Spinal cord (tissue), 10 donors: ENCODE data around the gene TBATA. TPM values are rescaled to one million over a fixed set of nuclear protein-coding genes. Genes with fewer than 3 reads are reported as not detected.
A peak's percentile ranks its signal among the peaks of the same experiment; 100 is the strongest.

Source experiments
- DNase-seq, 6 donors: peaks; one replicate each; pipeline versions ENCODE4 v3.0.0 to v3.0.0-alpha.2; 2013 to 2015; ENCODE audit warnings: low spot score in 6 of 6, low read depth in 4 of 6
- H3K27ac ChIP-seq: one replicate; pipeline ENCODE4 v1.5.1; 2013; ENCODE audit warnings: low read depth, low read length, control low read depth
- H3K27me3 ChIP-seq: one replicate; pipeline ENCODE4 v1.6.1; 2013; ENCODE audit warnings: low read length; ENCODE audit not compliant: control insufficient read depth, insufficient read depth
- H3K36me3 ChIP-seq: one replicate; pipeline ENCODE4 v1.6.1; 2013; ENCODE audit warnings: low read length; ENCODE audit not compliant: control insufficient read depth, insufficient read depth
- H3K4me1 ChIP-seq: one replicate; pipeline ENCODE4 v1.6.1; 2013; ENCODE audit warnings: low read length; ENCODE audit not compliant: control insufficient read depth, insufficient read depth
- H3K4me3 ChIP-seq: one replicate; pipeline ENCODE4 v1.5.1; 2013; ENCODE audit warnings: low read depth, low read length, control low read depth
- H3K9me3 ChIP-seq: one replicate; pipeline ENCODE4 v1.6.1; 2013; ENCODE audit warnings: low read length; ENCODE audit not compliant: control insufficient read depth, insufficient read depth
- WGBS: methylation state at CpG from one replicate; pipeline ENCODE4 v1.1.5; 2013; ENCODE audit warnings: missing lambda C conversion rate; ENCODE audit not compliant: insufficient coverage; 5-methylcytosine and 5-hydroxymethylcytosine counted together
- polyA plus RNA-seq, 2 donors: library from polyadenylated mRNA; unstranded; fragments of 120-200 nt; gene quantifications; one replicate each; pipeline ENCODE4 v1.2.1, GENCODE V29; 2013; ENCODE audit not compliant: insufficient read length in 2 of 2
- total RNA-seq, 2 donors: library from RNA; depleted of rRNA in 1 of 2; stranded (reverse); fragments of 120-200 nt in 1 of 2; fragments of >200 nt in 1 of 2; gene quantifications; one replicate each; pipeline versions ENCODE4 v1.2.3 to v1.2.4, GENCODE V29; 2013 to 2014
- donor health status: healthy.

TBATA gene
- total and polyA plus RNA-seq, 4 donors, result not detected

- peaks cover 8% of the 10 kb centered on the region for H3K9me3 ChIP-seq
- H3K27ac ChIP-seq, result no peak overlapping the region
- H3K27me3 ChIP-seq, result no peaks in the 10 kb centered on the region
- WGBS, result 70% methylated on average over 3 of the region's 3 CpGs
- DNase-seq, result no peak
- no peaks in the 10 kb centered on the region for H3K36me3 ChIP-seq
- H3K4me3 ChIP-seq, result no peak overlapping the region
- H3K4me1 ChIP-seq, result peaks cover 31% of the 10 kb centered on the region
These were observed 21.6 kb downstream of the TBATA start for GRCh38 chr10:70763567-70763966.

GRCh38 chr10:70762441-70763175 lies 22.6 kb downstream of the TBATA start:
- H3K4me3 ChIP-seq, result no peak overlapping the region
- H3K27me3 ChIP-seq, result no peaks in the 10 kb centered on the region
- H3K36me3 ChIP-seq, result peaks cover 2% of the 10 kb centered on the region
- DNase-seq, result peak in 1 of 6 donors; percentile 28
- H3K27ac ChIP-seq, result no peak overlapping the region
- 60% methylated on average over 1 of the region's 7 CpGs for WGBS
- H3K9me3 ChIP-seq, result peaks cover 8% of the 10 kb centered on the region
- H3K4me1 ChIP-seq, result peaks cover 31% of the 10 kb centered on the region

- WGBS, result 90% methylated on average over 8 of the region's 10 CpGs
- H3K4me1 ChIP-seq, result peaks cover 31% of the 10 kb centered on the region
- no peak overlapping the region for H3K27ac ChIP-seq
- H3K4me3 ChIP-seq, result no peak overlapping the region
- peaks cover 2% of the 10 kb centered on the region for H3K36me3 ChIP-seq
- peaks cover 8% of the 10 kb centered on the region for H3K9me3 ChIP-seq
- no peaks in the 10 kb centered on the region for H3K27me3 ChIP-seq
- DNase-seq, result no peak
These were observed 23.3 kb downstream of the TBATA start for GRCh38 chr10:70761727-70762350.

- Histone ChIP-seq H3K27me3 (no peaks in the 10 kb centered on the region), H3K4me3 (no peak overlapping the region), H3K9me3 (peaks cover 4% of the 10 kb centered on the region), H3K4me1 (peaks cover 31% of the 10 kb centered on the region), H3K27ac (peak overlapping the region; percentile 3), H3K36me3 (peaks cover 2% of the 10 kb centered on the region)
- peak in 2 of 6 donors; percentile 35 to 48 for DNase-seq
- WGBS, result 43% methylated on average over 6 of the region's 7 CpGs
These were observed 24.1 kb downstream of the TBATA start for GRCh38 chr10:70761031-70761601.

GRCh38 chr10:70760271-70760787 lies 24.8 kb downstream of the TBATA start:
- H3K27me3 ChIP-seq, result no peaks in the 10 kb centered on the region
- H3K36me3 ChIP-seq, result peaks cover 2% of the 10 kb centered on the region
- no peak overlapping the region for H3K4me3 ChIP-seq
- 69% methylated on average over 12 of the region's 12 CpGs for WGBS
- no peak for DNase-seq
- H3K27ac ChIP-seq, result peak overlapping the region; percentile 3
- peaks cover 31% of the 10 kb centered on the region for H3K4me1 ChIP-seq
- H3K9me3 ChIP-seq, result no peaks in the 10 kb centered on the region

GRCh38 chr10:70759781-70760180 lies 25.4 kb downstream of the TBATA start:
- no peaks in the 10 kb centered on the region for H3K9me3 ChIP-seq
- no peaks in the 10 kb centered on the region for H3K27me3 ChIP-seq
- peaks cover 31% of the 10 kb centered on the region for H3K4me1 ChIP-seq
- WGBS, result 90% methylated on average over 3 of the region's 7 CpGs
- H3K4me3 ChIP-seq, result no peak overlapping the region
- DNase-seq, result no peak
- H3K36me3 ChIP-seq, result peaks cover 2% of the 10 kb centered on the region
- H3K27ac ChIP-seq, result no peak overlapping the region

- H3K4me1 ChIP-seq, result peaks cover 38% of the 10 kb centered on the region
- peaks cover 2% of the 10 kb centered on the region for H3K36me3 ChIP-seq
- 32% methylated on average over 6 of the region's 7 CpGs for WGBS
- H3K9me3 ChIP-seq, result no peaks in the 10 kb centered on the region
- H3K27me3 ChIP-seq, result no peaks in the 10 kb centered on the region
- no peak overlapping the region for H3K27ac ChIP-seq
- no peak overlapping the region for H3K4me3 ChIP-seq
- peak; percentile 52 to 95 (median 74) for DNase-seq
These were observed 26.2 kb downstream of the TBATA start for GRCh38 chr10:70758757-70759514.

- no peak overlapping the region for H3K27ac ChIP-seq
- 81% methylated on average over 13 of the region's 13 CpGs for WGBS
- H3K4me1 ChIP-seq, result peaks cover 30% of the 10 kb centered on the region
- no peaks in the 10 kb centered on the region for H3K9me3 ChIP-seq
- no peak overlapping the region for H3K4me3 ChIP-seq
- H3K27me3 ChIP-seq, result no peaks in the 10 kb centered on the region
- no peak for DNase-seq
- H3K36me3 ChIP-seq, result peaks cover 2% of the 10 kb centered on the region
These were observed 27.3 kb downstream of the TBATA start for GRCh38 chr10:70757856-70758255.

GRCh38 chr10:70756700-70757360 lies 28.3 kb downstream of the TBATA start:
- H3K4me3 ChIP-seq, result no peak overlapping the region
- peaks cover 2% of the 10 kb centered on the region for H3K36me3 ChIP-seq
- H3K27ac ChIP-seq, result no peak overlapping the region
- H3K4me1 ChIP-seq, result peaks cover 19% of the 10 kb centered on the region
- DNase-seq, result no peak
- no peaks in the 10 kb centered on the region for H3K9me3 ChIP-seq
- 92% methylated on average over 6 of the region's 8 CpGs for WGBS
- no peaks in the 10 kb centered on the region for H3K27me3 ChIP-seq
